Measurements from ENCODE around the gene RMI2. TPM values are rescaled to one million over a fixed set of nuclear protein-coding genes. Genes with fewer than 3 reads are reported as not detected.
A peak's percentile ranks its signal among the peaks of the same experiment; 100 is the strongest.

Gene RMI2
- total and polyA plus RNA-seq, 9 of the 15 experiments (the other 6 are each of a cell fraction or from before 2014, with no cell fraction given), result 8.0 to 43.4 (median 32.5) TPM

GRCh38 chr16:11310634-11310977 is 34.7 kb upstream of the RMI2 start:
- CTCF ChIA-PET (ENCODE audit: low intra/inter-chr PET ratio), result no interaction called here
- 0 out of 2 replicates have a peak overlapping the region, but pooled peaks have one; percentile 54 for H2AFZ ChIP-seq (ENCODE audit: low read depth, low read length)
- H3K4me2 ChIP-seq (ENCODE audit: insufficient read depth, low read length), result no peak overlapping the region
- peaks cover 0 to 6% of the 10 kb centered on the region in 2 experiments; a peak in 2 of 5 replicates for H3K27me3 ChIP-seq (ENCODE audit: control insufficient read depth in 2 of 2, insufficient read depth in 2 of 2, low read length in 2 of 2)
- H3K9ac ChIP-seq (ENCODE audit: insufficient read depth in 1 of 2, low read depth in 2 of 2, low read length in 2 of 2), result no peak overlapping the region
- TF ChIP-seq NFE2 (IDR thresholded peaks at IDR 0.05; ENCODE audit: low read depth) (no peak), POLR2B (IDR thresholded peaks at IDR 0.05; ENCODE audit: low read depth, partially characterized antibody) (no peak), BRCA1 (IDR thresholded peaks at IDR 0.05) (no peak), BRCA1 (CRISPR knock-in tag; IDR thresholded peaks at IDR 0.05) (no peak), ZNF124 (CRISPR knock-in tag; IDR thresholded peaks at IDR 0.05) (no peak), MCM2 (IDR thresholded peaks at IDR 0.05; ENCODE audit: low read depth) (no peak), POLR2AphosphoS2 (IDR thresholded peaks at IDR 0.05; ENCODE audit: low read length) (no peak), MCM3 (IDR thresholded peaks at IDR 0.05) (no peak)
- POLR2A ChIA-PET, result no interaction called here
- H3K9me3 ChIP-seq (replicated peaks; ENCODE audit: control insufficient read depth, insufficient read depth, low read depth, low read length), result no peaks in the 10 kb centered on the region
- no TSS peak for BruUV-seq (replicated peaks)
- FAIRE-seq (no peak), ATAC-seq (no peak), DNase-seq (ENCODE audit: extremely low read depth in 1 of 4, low spot score in 3 of 4) (no peak)
- no peaks in the 10 kb centered on the region for H4K20me1 ChIP-seq (replicated peaks; ENCODE audit: control insufficient read depth, insufficient read depth, low read length)
- no peaks in the 10 kb centered on the region for H3K79me2 ChIP-seq (ENCODE audit: control insufficient read depth, insufficient read depth, low read length)
- peaks cover 11 to 25% of the 10 kb centered on the region in 2 experiments; a peak in 3 of 5 replicates for H3K4me1 ChIP-seq (replicated peaks in 1 of 2; ENCODE audit: control insufficient read depth in 2 of 2, insufficient read depth in 2 of 2, low read length in 2 of 2)
- H3K9me1 ChIP-seq (ENCODE audit: control insufficient read depth, insufficient read depth, low read length), result no peaks in the 10 kb centered on the region
- intact Hi-C loops (cut with micrococcal nuclease), result no loop called here
- H3K36me3 ChIP-seq (ENCODE audit: control insufficient read depth, insufficient read depth, low read length), result no peaks in the 10 kb centered on the region
- H3K27ac ChIP-seq (ENCODE audit: extremely low read depth, low read depth, low read length), result no peak overlapping the region
- in situ Hi-C loops (cut with MboI), result no loop called here
- 74% methylated on average over 3 of the region's 3 CpGs for WGBS (ENCODE audit: insufficient coverage, low coverage, missing lambda C conversion rate)
- H3K4me3 ChIP-seq, result no peak overlapping the region

GRCh38 chr16:11310997-11311561 is 34.2 kb upstream of the RMI2 start:
- no peaks in the 10 kb centered on the region for H3K9me3 ChIP-seq (replicated peaks; ENCODE audit: control insufficient read depth, insufficient read depth, low read depth, low read length)

More at GRCh38 chr16:11310997-11311561, 34.2 kb upstream of the RMI2 start:
- H2AFZ ChIP-seq (ENCODE audit: low read depth, low read length), result peak overlapping the region; percentile 72
- DNase-seq (ENCODE audit: extremely low read depth in 1 of 4, low spot score in 3 of 4), result no peak
- H3K4me1 ChIP-seq (replicated peaks in 1 of 2; ENCODE audit: control insufficient read depth in 2 of 2, insufficient read depth in 2 of 2, low read length in 2 of 2), result peaks cover 11 to 25% of the 10 kb centered on the region in 2 experiments; a peak in 3 of 5 replicates
- H3K27ac ChIP-seq (ENCODE audit: extremely low read depth, low read depth, low read length), result no peak overlapping the region
- H3K27me3 ChIP-seq (ENCODE audit: control insufficient read depth in 2 of 2, insufficient read depth in 2 of 2, low read length in 2 of 2), result peaks cover 0 to 6% of the 10 kb centered on the region in 2 experiments; a peak in 2 of 5 replicates
- intact Hi-C loops (cut with micrococcal nuclease) (no loop called here), in situ Hi-C loops (cut with MboI) (no loop called here)
- POLR2A ChIA-PET, result no interaction called here
- no peaks in the 10 kb centered on the region for H4K20me1 ChIP-seq (replicated peaks; ENCODE audit: control insufficient read depth, insufficient read depth, low read length)
- TF ChIP-seq SOX6 (IDR thresholded peaks at IDR 0.05) (peak; percentile 58; the same call in 1 of the 2 replicates), SPI1 (IDR thresholded peaks at IDR 0.05; ENCODE audit: borderline replicate concordance, low read depth, low read length) (peak; percentile 52; the same call in 1 of the 2 replicates), BCLAF1 (IDR thresholded peaks at IDR 0.05; ENCODE audit: borderline replicate concordance in 1 of 2, control insufficient read depth in 1 of 2, low read depth in 2 of 2, low read length in 1 of 2) (no peak)
- ATAC-seq, result no peak
- H3K9me1 ChIP-seq (ENCODE audit: control insufficient read depth, insufficient read depth, low read length), result no peaks in the 10 kb centered on the region
- no peak overlapping the region for H3K9ac ChIP-seq (ENCODE audit: insufficient read depth in 1 of 2, low read depth in 2 of 2, low read length in 2 of 2)
- H3K4me2 ChIP-seq (ENCODE audit: insufficient read depth, low read length), result no peak overlapping the region; the same call in 1 of the 2 replicates
- CTCF ChIA-PET (ENCODE audit: low intra/inter-chr PET ratio), result no interaction called here
- no peak overlapping the region for H3K4me3 ChIP-seq
- no peaks in the 10 kb centered on the region for H3K79me2 ChIP-seq (ENCODE audit: control insufficient read depth, insufficient read depth, low read length)
- WGBS (ENCODE audit: insufficient coverage, low coverage, missing lambda C conversion rate), result 54% methylated on average over 10 of the region's 10 CpGs
- BruUV-seq (replicated peaks), result no TSS peak
- H3K36me3 ChIP-seq (ENCODE audit: control insufficient read depth, insufficient read depth, low read length), result no peaks in the 10 kb centered on the region
- peak; percentile 15 for FAIRE-seq
